Endothelial cell of umbilical vein (primary cell): Measurements from ENCODE around the gene NECTIN4. TPM values are rescaled to one million over a fixed set of nuclear protein-coding genes. Genes with fewer than 3 reads are reported as not detected.

Experiments used
- BruUV-seq: library from RNA; stranded (reverse); fragments of 400-500 nt; replicated peaks from 2 replicates; lab custom pipeline; 2021; lab: Mats Ljungman, UMichigan
- CTCF ChIA-PET: fragments of 300-600, 350-600 bp; sonication (Branson Sonifier 250); formaldehyde crosslinking; loops from one replicate; lab custom pipeline; 2021; ENCODE audit warnings: antibody characterized with exemption, inconsistent platforms; lab: Charles Lee
- POLR2A ChIA-PET: fragments of 300-600, 350-600 bp; sonication (Branson Sonifier 250); formaldehyde crosslinking; loops from one replicate; lab custom pipeline; 2021; ENCODE audit warnings: antibody characterized with exemption, inconsistent platforms; lab: Charles Lee
- DNase-seq: peaks from one replicate; pipeline ENCODE4 v3.0.0-alpha.2; 2011; ENCODE audit warnings: low read depth, low spot score
- FAIRE-seq: peaks from 2 replicates; lab custom pipeline; 2011; peaks lifted over from hg19 to GRCh38; lab: Jason Lieb, UNC
- H2AFZ ChIP-seq: 2 replicates; pipeline ENCODE4 v1.6.0; 2012; ENCODE audit warnings: low read depth, low read length, control low read depth, inconsistent platforms
- H3K27ac ChIP-seq: 2 replicates; pipeline ENCODE4 v1.5.1; 2011; ENCODE audit warnings: low read depth, mild to moderate bottlenecking, control low read depth, low read length, moderate library complexity; ENCODE audit not compliant: insufficient read depth
- H3K27me3 ChIP-seq, 2 experiments: 2 replicates each; pipeline versions ENCODE4 v1.6.0 to v1.6.1; 2011; ENCODE audit warnings: low read length in 2 of 2, mixed read lengths in 1 of 2; ENCODE audit not compliant: control insufficient read depth in 2 of 2, insufficient read depth in 2 of 2
- H3K36me3 ChIP-seq, 2 experiments: 2 replicates in 1 of 2; 3 replicates in 1 of 2; pipeline ENCODE4 v1.5.1; 2011; ENCODE audit warnings: low read length in 2 of 2, mild to moderate bottlenecking in 1 of 2, moderate library complexity in 1 of 2; ENCODE audit not compliant: control insufficient read depth in 2 of 2, insufficient read depth in 2 of 2; ENCODE audit errors: extremely low read depth in 1 of 2
- H3K4me1 ChIP-seq: 3 replicates; pipeline ENCODE4 v1.5.1; 2011; ENCODE audit warnings: mild to moderate bottlenecking, low read length; ENCODE audit not compliant: control insufficient read depth, insufficient read depth; ENCODE audit errors: extremely low read depth
- H3K4me2 ChIP-seq: 2 replicates; pipeline ENCODE4 v1.6.1; 2011; ENCODE audit warnings: low read length, control low read depth, mixed read lengths; ENCODE audit not compliant: insufficient read depth
- H3K4me3 ChIP-seq, 3 experiments: fragments of 200-600 bp in 1 of 3; sonication (generic), shearing (Covaris generic) in 1 of 3; replicated peaks in 1 of 3; 2 replicates each; pipeline ENCODE4 v1.5.1; 2011 to 2016; ENCODE audit warnings: control low read depth in 3 of 3, low read length in 3 of 3, mild to moderate bottlenecking in 2 of 3, inconsistent platforms in 1 of 3, low read depth in 1 of 3, moderate library complexity in 1 of 3; ENCODE audit not compliant: insufficient read depth in 1 of 3
- H3K79me2 ChIP-seq: 2 replicates; pipeline ENCODE4 v1.6.0; 2012; ENCODE audit warnings: low read length, inconsistent platforms; ENCODE audit not compliant: control insufficient read depth, insufficient read depth
- H3K9ac ChIP-seq: replicated peaks from 2 replicates; pipeline ENCODE3; 2011; ENCODE audit warnings: low read length, control low read depth; ENCODE audit not compliant: insufficient read depth; ENCODE audit errors: extremely low read depth
- H3K9me1 ChIP-seq: replicated peaks from 3 replicates; pipeline ENCODE4 v1.6.0; 2011; ENCODE audit warnings: mild to moderate bottlenecking, low read length; ENCODE audit not compliant: control insufficient read depth, insufficient read depth; ENCODE audit errors: extremely low read depth
- H3K9me3 ChIP-seq: replicated peaks from 2 replicates; pipeline ENCODE4 v1.5.1; 2012; ENCODE audit warnings: low read length, inconsistent platforms; ENCODE audit not compliant: control insufficient read depth, insufficient read depth
- H4K20me1 ChIP-seq: replicated peaks from 2 replicates; pipeline ENCODE3; 2011; ENCODE audit warnings: mild to moderate bottlenecking, low read length; ENCODE audit not compliant: control insufficient read depth, insufficient read depth; ENCODE audit errors: extremely low read depth
- CTCF ChIP-seq, 2 donors: IDR thresholded peaks; 1 replicate in 1 of 2; 2 replicates in 1 of 2; pipeline ENCODE4 v1.5.1; 2011; ENCODE audit warnings: low read length in 2 of 2, mild to moderate bottlenecking in 2 of 2, moderate library complexity in 2 of 2, control low read depth in 1 of 2, inconsistent platforms in 1 of 2, low read depth in 1 of 2; ENCODE audit not compliant: insufficient read depth in 1 of 2; ENCODE audit errors: extremely low read depth in 1 of 2
- FOS ChIP-seq: IDR thresholded peaks from 2 replicates; pipeline ENCODE4 v1.6.1; 2011; ENCODE audit warnings: mild to moderate bottlenecking, low read length, moderate library complexity, borderline replicate concordance; ENCODE audit not compliant: insufficient read depth
- GATA2 ChIP-seq: IDR thresholded peaks from 2 replicates; pipeline ENCODE4 v1.7.0; 2011; ENCODE audit warnings: low read depth, mild to moderate bottlenecking, moderate library complexity, mixed read lengths, low read length; ENCODE audit not compliant: insufficient read length, insufficient read depth
- JUN ChIP-seq: IDR thresholded peaks from 2 replicates; pipeline ENCODE4 v1.6.1; 2011; ENCODE audit warnings: borderline replicate concordance, low read depth; ENCODE audit not compliant: insufficient read length, insufficient read depth
- MAX ChIP-seq: IDR thresholded peaks from 2 replicates; pipeline ENCODE4 v1.6.1; 2011; ENCODE audit not compliant: insufficient read depth, insufficient read length
- MYC ChIP-seq: IDR thresholded peaks from one replicate; pipeline ENCODE4 v1.6.1; 2011; ENCODE audit warnings: mild to moderate bottlenecking, low read depth, low read length
- POLR2A ChIP-seq: IDR thresholded peaks from 2 replicates; pipeline ENCODE4 v1.6.1; 2012; ENCODE audit warnings: low read depth, mild to moderate bottlenecking, control low read depth, low read length
- POLR2AphosphoS5 ChIP-seq: IDR thresholded peaks from 2 replicates; pipeline ENCODE4 v1.6.1; 2012; ENCODE audit warnings: low read depth, mild to moderate bottlenecking, control low read depth, low read length, moderate library complexity; ENCODE audit not compliant: insufficient read depth
- dilution Hi-C: fragments of 300-500 bp; cut with MboI; formaldehyde crosslinking; loops from one replicate; pipeline ENCODE4 v1.15.0; 2019; ENCODE audit warnings: low sequenced_read_pairs; ENCODE audit not compliant: extremely low pct_ligation_motif_present
- intact Hi-C: fragments of 100-400 bp; cut with micrococcal nuclease; formaldehyde crosslinking; loops from one replicate; pipeline ENCODE4 v1.10.0; 2022
- polyA plus RNA-seq, 4 experiments: library from polyadenylated mRNA; depleted of rRNA in 3 of 4; stranded (reverse) in 3 of 4; unstranded in 1 of 4; fragments of >200 nt; gene quantifications; 2 replicates each; pipeline versions ENCODE4 v1.2.1 to v1.2.3, GENCODE V29; 2011 to 2012; ENCODE audit warnings: missing spikeins in 1 of 4
- total RNA-seq: library from RNA; stranded (reverse); gene quantifications from 2 replicates; pipeline ENCODE4 v1.2.3, GENCODE V29; 2021

NECTIN4 gene
- total and polyA plus RNA-seq, 2 donors (not counting 3 experiments of a cell fraction or from before 2014, with no cell fraction given), result 0.15 to 0.58 TPM

GRCh38 chr1:161106431-161106830 is 17.1 kb upstream of the NECTIN4 start:
- ChIA-PET CTCF (interaction anchor here (0.7 kb wide), 1 partner anchor 9 kb away, joined by 3 read pairs; no protein-coding TSS in a partner anchor), POLR2A (no interaction called here)
- no peak overlapping the region for H3K27ac ChIP-seq
- H3K9me1 ChIP-seq, result no peaks in the 10 kb centered on the region
- H3K9ac ChIP-seq, result no peak overlapping the region
- H3K79me2 ChIP-seq, result peaks cover 80% of the 10 kb centered on the region
- H4K20me1 ChIP-seq, result no peaks in the 10 kb centered on the region
- H3K27me3 ChIP-seq, result no peaks in the 10 kb centered on the region
- H3K4me3 ChIP-seq, result no peak overlapping the region
- FAIRE-seq (no peak), DNase-seq (no peak)
- no peak overlapping the region for H3K4me2 ChIP-seq
- H3K9me3 ChIP-seq, result no peaks in the 10 kb centered on the region
- H3K36me3 ChIP-seq, result peaks cover 5 to 8% of the 10 kb centered on the region in 2 experiments
- intact Hi-C loops, result no loop called here
- dilution Hi-C loops, result no loop called here
- TF ChIP-seq POLR2A, result no peak
- no peaks in the 10 kb centered on the region for H3K4me1 ChIP-seq
- H2AFZ ChIP-seq, result no peak overlapping the region
- BruUV-seq, result no TSS peak

- H4K20me1 ChIP-seq, result no peaks in the 10 kb centered on the region
- peaks cover 8% of the 10 kb centered on the region for H3K4me1 ChIP-seq
- ChIA-PET POLR2A (no interaction called here), CTCF (interaction anchor here (2.3 to 7.6 kb wide), 3 partner anchors 37 to 110 kb away, joined by 6 to 197 read pairs (median 34); no protein-coding TSS in a partner anchor)
- intact Hi-C loops (no loop called here), dilution Hi-C loops (no loop called here)
- H3K9me3 ChIP-seq, result no peaks in the 10 kb centered on the region
- H3K79me2 ChIP-seq, result peaks cover 28% of the 10 kb centered on the region
- H3K9ac ChIP-seq, result no peak overlapping the region
- H3K4me2 ChIP-seq, result no peak overlapping the region
- no peaks in the 10 kb centered on the region for H3K9me1 ChIP-seq
- H3K27me3 ChIP-seq, result no peaks in the 10 kb centered on the region
- H3K36me3 ChIP-seq, result peaks cover 9 to 11% of the 10 kb centered on the region in 2 experiments
- TF ChIP-seq CTCF (IDR thresholded peaks at IDR 0.05; ENCODE audit: extremely low read depth in 1 of 2, insufficient read depth in 1 of 2, low read depth in 1 of 2, low read length in 2 of 2) (no peak), FOS (no peak), POLR2A (no peak), JUN (no peak), MAX (no peak), GATA2 (no peak), POLR2AphosphoS5 (no peak), MYC (no peak)
- BruUV-seq, result no TSS peak
- FAIRE-seq (no peak), DNase-seq (no peak)
- H3K27ac ChIP-seq, result no peak overlapping the region
- H2AFZ ChIP-seq, result no peak overlapping the region
- no peak overlapping the region for H3K4me3 ChIP-seq
Observed at GRCh38 chr1:161100556-161100955, 11.2 kb upstream of the NECTIN4 start.
